Glutamatergic neuron (in vitro differentiated cells): Measurements from ENCODE around the gene TLL1. TPM values are rescaled to one million over a fixed set of nuclear protein-coding genes. Genes with fewer than 3 reads are reported as not detected.

Source experiments
- DNase-seq: peaks from one replicate; pipeline ENCODE4 v3.0.0; 2022
- H3K27ac Mint-ChIP-seq: one replicate; pipeline ENCODE4 v1.8.0; 2020; ENCODE audit warnings: mild to moderate bottlenecking, mixed read lengths, inconsistent platforms; ENCODE audit not compliant: unreplicated experiment
- H3K27me3 Mint-ChIP-seq: one replicate; pipeline ENCODE4 v1.8.0; 2020; ENCODE audit warnings: mild to moderate bottlenecking, moderate library complexity, mixed read lengths, inconsistent platforms; ENCODE audit not compliant: unreplicated experiment
- H3K36me3 Mint-ChIP-seq: one replicate; pipeline ENCODE4 v1.8.0; 2020; ENCODE audit warnings: mild to moderate bottlenecking, mixed read lengths, inconsistent platforms; ENCODE audit not compliant: unreplicated experiment
- H3K4me1 Mint-ChIP-seq: one replicate; pipeline ENCODE4 v1.8.0; 2020; ENCODE audit warnings: mild to moderate bottlenecking, low read depth, mixed read lengths, inconsistent platforms; ENCODE audit not compliant: unreplicated experiment
- H3K4me3 Mint-ChIP-seq: one replicate; pipeline ENCODE4 v1.8.0; 2020; ENCODE audit warnings: mild to moderate bottlenecking, mixed read lengths, inconsistent platforms; ENCODE audit not compliant: unreplicated experiment
- H3K9me3 Mint-ChIP-seq: one replicate; pipeline ENCODE4 v1.8.0; 2020; ENCODE audit warnings: mild to moderate bottlenecking, moderate library complexity, mixed read lengths, inconsistent platforms; ENCODE audit not compliant: unreplicated experiment
- total RNA-seq: library from RNA; stranded (reverse); fragmentation: NEBNext Ultra II Directional; extraction: Animal tissue kit (Norgen Biotek cat#: 25700); gene quantifications from one replicate; pipeline ENCODE4 v1.2.1, GENCODE V29; 2021; ENCODE audit not compliant: unreplicated experiment
- TF ChIP-seq, protein P1 (sequence below): fragments of 200-600 bp; sonication (generic); IDR thresholded peaks from one replicate; pipeline ENCODE4 v1.5.0; 2021; ENCODE audit not compliant: partially characterized antibody, unreplicated experiment

TLL1 gene
- total RNA-seq, 1 donor from 2014 or later = 0.15 TPM

DNA sequence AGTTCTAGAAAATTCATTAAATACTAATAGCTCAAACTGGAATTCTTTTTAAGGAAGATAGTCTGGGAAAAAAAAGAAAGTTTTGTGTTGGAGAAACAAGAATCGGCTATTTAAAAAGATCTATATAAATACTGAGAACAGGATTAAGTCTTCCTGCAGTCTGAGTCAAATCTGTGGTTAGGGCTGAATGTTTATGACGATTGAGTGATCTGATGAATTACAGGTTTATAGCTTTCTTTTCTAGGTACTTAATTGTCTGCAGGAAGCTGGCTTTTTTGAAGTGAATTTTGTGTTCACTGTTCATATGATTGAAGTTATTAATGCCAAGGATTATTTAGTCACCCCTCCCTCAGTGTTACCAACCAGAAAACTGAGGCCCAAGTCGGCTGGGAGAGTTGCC is 42.2 kb downstream of the TLL1 start:
- H3K27me3 Mint-ChIP-seq = no peaks in the 10 kb centered on the region
- no peaks in the 10 kb centered on the region for H3K36me3 Mint-ChIP-seq
- no peaks in the 10 kb centered on the region for H3K9me3 Mint-ChIP-seq
- TF ChIP-seq, protein P1, sequence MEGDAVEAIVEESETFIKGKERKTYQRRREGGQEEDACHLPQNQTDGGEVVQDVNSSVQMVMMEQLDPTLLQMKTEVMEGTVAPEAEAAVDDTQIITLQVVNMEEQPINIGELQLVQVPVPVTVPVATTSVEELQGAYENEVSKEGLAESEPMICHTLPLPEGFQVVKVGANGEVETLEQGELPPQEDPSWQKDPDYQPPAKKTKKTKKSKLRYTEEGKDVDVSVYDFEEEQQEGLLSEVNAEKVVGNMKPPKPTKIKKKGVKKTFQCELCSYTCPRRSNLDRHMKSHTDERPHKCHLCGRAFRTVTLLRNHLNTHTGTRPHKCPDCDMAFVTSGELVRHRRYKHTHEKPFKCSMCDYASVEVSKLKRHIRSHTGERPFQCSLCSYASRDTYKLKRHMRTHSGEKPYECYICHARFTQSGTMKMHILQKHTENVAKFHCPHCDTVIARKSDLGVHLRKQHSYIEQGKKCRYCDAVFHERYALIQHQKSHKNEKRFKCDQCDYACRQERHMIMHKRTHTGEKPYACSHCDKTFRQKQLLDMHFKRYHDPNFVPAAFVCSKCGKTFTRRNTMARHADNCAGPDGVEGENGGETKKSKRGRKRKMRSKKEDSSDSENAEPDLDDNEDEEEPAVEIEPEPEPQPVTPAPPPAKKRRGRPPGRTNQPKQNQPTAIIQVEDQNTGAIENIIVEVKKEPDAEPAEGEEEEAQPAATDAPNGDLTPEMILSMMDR = no peak
- no peak for DNase-seq
- H3K4me3 Mint-ChIP-seq = no peak overlapping the region
- H3K4me1 Mint-ChIP-seq = peaks cover 15% of the 10 kb centered on the region
- no peak overlapping the region for H3K27ac Mint-ChIP-seq

DNA sequence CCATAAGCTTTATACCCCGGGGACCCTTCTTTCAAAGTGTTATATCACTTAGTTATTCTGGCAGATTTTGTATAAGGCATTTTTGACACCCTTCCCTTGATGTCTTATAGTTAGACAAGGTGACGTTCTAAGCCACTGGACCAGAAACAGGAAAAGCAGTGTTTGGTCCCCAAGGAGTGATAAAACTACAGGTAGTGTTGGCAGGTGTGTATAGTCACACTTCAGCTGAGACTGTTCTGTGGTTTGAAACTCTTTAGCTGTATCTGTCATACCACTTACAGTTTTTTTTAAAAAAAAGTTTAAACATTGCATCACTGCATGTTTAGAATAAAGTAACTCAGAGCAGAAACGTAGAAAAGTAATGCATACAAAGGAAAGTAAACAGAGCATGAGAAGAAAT is 48.5 kb downstream of the TLL1 start:
- Mint-ChIP-seq H3K27ac (no peak overlapping the region), H3K36me3 (no peaks in the 10 kb centered on the region), H3K4me1 (peaks cover 2% of the 10 kb centered on the region), H3K4me3 (no peak overlapping the region), H3K27me3 (no peaks in the 10 kb centered on the region), H3K9me3 (no peaks in the 10 kb centered on the region)
- TF ChIP-seq, protein P1 = no peak
- no peak for DNase-seq

DNA sequence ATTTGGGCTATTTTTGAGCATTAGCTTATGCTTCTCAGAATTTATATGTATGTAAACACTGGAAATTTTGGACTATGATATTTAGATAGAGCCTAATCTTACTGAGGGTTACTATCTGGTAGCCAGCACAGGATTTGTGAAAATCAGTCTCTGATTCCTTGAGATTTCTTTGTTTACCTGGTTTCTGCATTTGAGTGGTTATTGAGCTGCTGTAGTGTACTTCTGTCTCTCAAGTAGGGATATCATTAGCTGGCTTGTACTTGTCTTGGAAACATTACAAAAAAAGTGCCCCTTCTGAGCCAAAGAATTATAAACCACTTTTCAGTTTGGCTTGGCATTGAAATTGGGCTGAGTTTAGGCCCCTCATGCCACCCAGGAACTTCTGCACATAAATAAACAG is 49.7 kb downstream of the TLL1 start:
- Mint-ChIP-seq H3K36me3 (no peaks in the 10 kb centered on the region), H3K9me3 (no peaks in the 10 kb centered on the region), H3K4me3 (no peak overlapping the region), H3K27me3 (no peaks in the 10 kb centered on the region), H3K4me1 (peaks cover 2% of the 10 kb centered on the region), H3K27ac (no peak overlapping the region)
- DNase-seq = no peak
- TF ChIP-seq, protein P1 = no peak

DNA sequence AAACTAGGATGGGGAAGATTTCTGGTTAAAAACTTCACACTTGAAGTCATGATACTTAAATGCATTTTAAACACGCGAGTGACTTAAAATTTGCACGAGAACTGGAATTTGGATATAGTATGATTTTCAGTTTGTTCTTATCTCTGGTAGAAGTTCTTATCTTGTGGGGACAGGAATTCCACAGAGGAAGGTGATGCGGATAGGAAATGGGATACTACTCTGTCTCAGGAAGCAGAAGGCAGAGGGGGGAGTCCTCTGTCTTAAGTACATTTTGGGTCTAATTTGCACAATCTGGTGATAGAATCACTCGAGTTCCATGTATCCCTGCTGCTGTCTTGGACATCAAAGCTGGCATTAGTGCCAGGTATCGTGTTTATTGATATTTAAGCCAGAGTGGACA is 53.3 kb downstream of the TLL1 start:
- H3K4me3 Mint-ChIP-seq = no peak overlapping the region
- no peak for DNase-seq
- TF ChIP-seq, protein P1 = no peak
- no peaks in the 10 kb centered on the region for H3K36me3 Mint-ChIP-seq
- H3K4me1 Mint-ChIP-seq = peaks cover 1% of the 10 kb centered on the region
- H3K9me3 Mint-ChIP-seq = no peaks in the 10 kb centered on the region
- H3K27ac Mint-ChIP-seq = no peak overlapping the region
- no peaks in the 10 kb centered on the region for H3K27me3 Mint-ChIP-seq

DNA sequence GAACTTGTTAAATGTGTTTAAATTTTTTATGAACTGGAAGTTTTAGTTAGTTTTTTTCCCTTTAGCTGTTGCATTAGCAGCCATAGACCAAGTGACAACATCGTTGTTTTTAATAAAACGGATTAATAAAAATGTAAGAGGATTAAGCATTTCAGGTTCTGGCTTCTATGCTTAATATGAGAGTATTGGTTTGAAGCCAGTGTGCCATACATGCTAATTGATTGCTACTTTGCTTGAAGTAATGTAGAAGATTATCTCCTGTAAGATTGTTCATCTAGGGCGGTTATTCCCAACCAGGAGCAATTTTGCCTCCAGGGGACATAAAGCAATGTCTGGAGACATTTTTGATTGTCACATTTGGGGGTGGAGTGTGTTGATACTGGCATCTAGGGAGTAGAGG is 54.3 kb downstream of the TLL1 start:
- Mint-ChIP-seq H3K27me3 (no peaks in the 10 kb centered on the region), H3K4me3 (no peak overlapping the region), H3K9me3 (no peaks in the 10 kb centered on the region), H3K36me3 (no peaks in the 10 kb centered on the region), H3K4me1 (no peaks in the 10 kb centered on the region), H3K27ac (no peak overlapping the region)
- TF ChIP-seq, protein P1 = no peak
- DNase-seq = no peak
